SKM-1 (cell line): Measurements from ENCODE around the gene FOS.

Experiments
- DNase-seq: peaks from one replicate; lab custom pipeline; 2025; ENCODE audit not compliant: unreplicated experiment; lab: John Stamatoyannopoulos, UW

The FOS gene

DNA sequence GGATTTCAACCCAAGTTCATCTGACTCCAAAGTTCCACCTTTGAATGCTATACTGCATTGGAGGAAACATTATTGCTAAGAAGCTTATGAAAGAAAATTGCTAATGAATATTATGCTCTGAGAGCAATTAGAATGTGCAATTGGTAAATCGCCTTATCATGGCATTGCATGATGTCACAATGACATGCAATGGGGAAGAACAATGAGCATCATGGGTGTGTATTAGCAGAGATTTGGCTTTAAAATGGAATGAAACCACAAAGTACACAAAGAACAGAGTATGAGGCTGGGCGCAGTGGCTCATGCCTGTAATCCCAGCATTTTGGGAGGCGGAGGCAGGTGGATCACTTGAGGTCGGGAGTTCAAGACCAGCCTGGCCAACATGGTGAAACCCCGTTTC, 34.7 kb downstream of the FOS start:
- DNase-seq = no peak

DNA sequence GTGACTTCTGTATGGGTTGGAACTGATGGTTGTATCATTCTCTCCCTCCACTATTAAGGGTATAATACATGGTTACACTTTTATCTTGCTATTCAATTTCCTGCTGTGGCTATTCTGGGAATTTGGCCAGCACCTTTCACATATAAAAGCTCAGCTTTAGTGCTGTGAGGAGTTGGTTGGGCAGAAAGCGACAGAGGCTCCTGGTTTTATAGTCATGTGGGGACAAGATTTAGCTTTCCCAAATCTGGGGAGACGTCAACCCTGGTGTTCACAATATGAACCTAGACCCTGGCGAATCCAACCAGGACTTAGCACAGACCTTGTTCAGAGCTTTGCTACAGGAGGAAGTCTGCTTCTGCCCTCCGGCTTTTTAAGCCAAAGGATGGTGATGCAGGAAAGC, 36.5 kb downstream of the FOS start:
- DNase-seq = no peak

DNA sequence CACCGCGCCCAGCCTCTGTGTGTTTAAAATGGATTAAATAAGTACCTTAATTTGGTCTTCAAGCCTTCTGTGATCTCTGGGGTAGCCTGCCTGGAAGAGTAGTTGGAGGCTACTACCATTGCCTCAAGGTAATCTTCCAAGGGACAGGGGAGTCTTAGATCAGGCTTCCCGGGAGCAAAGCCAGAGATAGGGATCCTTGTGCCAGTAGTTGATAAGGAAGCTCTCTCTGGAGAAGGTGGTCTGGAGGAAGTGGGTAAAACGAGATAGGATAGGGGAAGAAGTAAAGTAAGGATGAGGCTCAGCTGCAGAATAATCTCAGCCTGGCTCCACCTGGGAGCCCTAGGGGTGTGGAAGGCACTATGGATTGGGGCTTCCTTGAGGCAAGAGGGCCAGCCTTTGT, 38.5 kb downstream of the FOS start:
- DNase-seq = no peak

DNA sequence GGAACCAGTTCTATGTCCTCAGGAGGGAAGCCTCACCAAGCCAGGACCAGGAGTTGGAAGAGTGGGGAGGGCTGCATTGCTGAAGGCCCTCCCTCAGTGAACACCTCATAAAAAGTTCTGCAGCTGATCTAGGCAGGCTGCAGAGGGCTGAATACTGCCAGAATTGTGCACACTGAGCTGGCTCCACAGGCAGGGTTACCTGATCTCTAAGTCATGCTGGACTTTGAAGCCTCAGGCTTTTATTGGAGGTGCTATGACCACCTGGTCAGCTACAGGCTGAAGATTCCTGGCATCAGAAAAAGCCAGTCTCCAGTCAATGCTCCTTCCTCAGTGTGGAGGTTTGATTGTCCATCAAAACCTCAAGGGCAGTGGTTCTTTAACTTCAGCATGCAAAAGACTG, 39.7 kb downstream of the FOS start:
- no peak for DNase-seq

DNA sequence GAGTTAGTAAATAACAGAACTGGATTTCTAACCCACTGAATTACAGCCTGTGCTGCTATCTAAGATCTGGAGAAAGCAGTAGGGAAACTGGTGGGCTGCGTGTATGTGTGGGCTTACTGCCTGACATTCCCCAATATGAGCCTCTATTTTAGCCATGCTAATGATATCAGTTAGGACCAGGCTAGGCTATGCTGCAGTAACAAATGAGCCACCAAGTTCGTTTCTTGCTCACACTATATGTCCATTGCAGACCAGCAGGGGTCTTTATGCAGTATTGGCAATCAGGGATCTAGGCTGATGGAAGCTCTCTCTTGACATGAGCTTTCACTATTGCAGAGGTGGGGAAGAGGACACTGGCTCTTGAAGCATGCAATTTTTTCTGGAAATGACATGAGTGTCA, 40.4 kb downstream of the FOS start:
- no peak for DNase-seq

DNA sequence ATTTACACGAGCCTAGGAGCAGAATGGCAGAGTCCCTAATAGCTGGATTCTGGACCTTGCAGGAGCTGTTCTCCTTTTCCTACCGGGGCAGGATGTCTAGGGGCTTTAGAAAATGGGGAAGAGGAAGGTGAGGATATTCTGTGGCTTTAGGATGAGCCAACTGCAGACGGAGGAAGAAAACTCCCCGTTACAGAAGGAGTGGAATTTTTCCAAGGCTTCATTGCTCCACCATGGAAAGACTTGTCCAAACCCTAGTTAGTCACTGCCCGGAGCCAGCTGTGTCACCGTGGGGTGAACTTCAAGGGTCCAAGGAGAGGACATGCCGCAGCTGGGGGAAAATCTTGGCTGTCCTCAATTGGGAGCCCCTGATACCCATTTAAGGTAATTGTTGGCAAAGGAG, 41.6 kb downstream of the FOS start:
- DNase-seq = no peak

DNA sequence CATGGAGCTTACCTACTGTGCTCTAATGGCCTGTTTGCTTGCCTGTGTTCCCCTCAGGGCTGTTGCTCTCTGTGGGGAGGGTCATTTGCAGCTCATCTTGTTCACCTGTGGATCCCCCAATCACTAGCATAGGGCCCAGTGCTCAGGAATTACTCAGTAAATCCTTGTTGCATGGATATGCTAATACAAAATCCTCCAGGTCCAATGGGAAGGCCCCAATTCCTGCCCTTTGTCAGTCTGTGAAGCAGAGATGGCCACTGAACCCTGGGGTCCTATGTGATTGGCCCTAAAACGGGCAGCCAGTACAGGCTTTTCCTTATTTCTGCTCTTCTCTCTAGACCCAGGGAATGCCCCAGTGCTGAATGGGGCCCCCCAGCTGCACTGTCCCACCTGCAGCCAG, 44.1 kb downstream of the FOS start:
- no peak for DNase-seq

DNA sequence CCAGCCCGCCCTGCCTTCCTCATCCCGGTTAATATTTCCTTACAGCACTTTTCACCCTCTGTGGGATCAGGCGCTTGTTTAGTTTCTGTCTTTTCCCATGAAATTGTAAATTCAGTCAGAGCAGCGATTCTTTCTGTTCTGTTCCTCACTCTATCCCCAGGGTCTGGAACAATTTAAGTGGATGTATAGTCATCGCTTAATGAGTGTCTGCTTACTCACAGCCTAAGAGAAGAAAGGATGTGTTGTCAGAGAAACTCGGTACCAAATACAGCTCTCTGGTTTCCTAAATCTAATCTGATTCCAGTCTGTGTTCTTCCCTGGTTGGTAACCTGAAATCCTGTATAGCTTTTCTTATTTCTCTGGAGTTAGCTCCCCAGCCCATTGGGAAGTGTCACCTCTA, 44.9 kb downstream of the FOS start:
- DNase-seq = no peak

DNA sequence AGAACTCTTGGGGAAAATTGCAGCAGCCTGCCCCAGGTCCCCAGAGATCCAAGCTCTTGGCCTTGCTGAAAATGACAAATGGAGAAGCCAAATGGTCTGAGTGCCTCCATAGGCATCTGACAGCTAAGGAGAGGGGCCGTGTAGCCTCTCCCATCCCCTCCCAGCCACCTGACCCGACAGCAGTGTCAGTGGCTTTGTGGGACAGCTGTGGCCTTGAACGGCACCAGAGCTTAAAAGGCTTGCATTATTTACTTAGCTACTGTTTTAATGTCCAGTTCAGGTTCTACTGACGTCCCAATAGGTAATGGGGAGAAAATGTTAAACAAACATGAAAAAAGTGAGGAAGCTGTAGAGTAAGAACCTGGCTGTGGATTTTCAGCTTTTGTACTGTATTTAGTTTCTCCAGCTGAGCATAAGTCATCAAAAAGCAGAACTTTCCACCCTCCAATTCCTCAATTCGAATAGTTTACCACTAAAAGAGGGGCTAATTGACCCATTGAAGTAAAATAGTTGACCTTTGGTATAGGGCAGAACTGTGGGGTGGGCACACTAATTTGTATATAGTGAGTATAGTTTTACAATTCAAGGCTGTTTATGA, 50.0 kb downstream of the FOS start:
- DNase-seq = no peak

DNA sequence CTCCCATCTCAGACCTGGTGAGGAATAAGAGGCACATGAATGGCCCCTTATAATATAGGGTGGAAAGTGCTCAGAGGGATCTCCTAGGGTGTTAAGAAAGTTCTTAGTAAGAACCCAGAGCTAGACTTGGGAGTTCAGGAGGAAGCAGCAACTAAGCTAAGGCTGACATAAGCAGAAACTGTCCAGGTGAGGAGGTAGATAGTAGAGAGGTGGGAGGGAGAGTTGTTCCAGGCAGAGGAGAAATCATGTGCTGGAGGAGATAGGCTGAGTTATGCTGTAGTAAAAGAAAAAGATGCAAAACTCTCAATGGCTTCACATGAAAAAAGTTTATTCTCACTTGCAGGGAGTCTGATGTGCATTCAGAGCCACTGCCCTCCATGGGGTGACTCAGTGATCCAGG, 50.7 kb downstream of the FOS start:
- DNase-seq = no peak

DNA sequence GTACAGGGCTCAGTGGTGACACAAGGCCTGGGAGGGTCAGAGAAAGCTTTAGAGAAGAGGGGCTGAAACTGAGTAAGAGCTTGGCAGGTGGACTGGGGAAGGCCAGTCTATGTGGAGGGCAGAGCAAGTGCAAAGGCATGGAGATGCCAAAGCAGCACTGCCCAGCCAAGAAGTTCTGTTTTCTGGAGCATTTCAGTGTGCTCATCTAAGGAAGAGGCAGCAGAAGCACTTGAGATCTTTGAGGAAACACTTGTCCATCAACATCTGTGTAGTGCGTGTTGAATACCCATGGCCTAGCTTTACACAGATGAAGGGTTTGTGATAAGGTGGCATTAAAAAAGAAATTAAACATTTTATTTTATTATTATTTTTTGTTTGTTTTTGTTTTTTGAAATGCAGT, 52.8 kb downstream of the FOS start:
- no peak for DNase-seq
